HG03521 (cell line): ENCODE data around the gene TUBGCP6.
"Not testable (repeated sequence)": the region's sequence is repeated elsewhere in the genome, so short reads cannot be mapped to it uniquely, and the experiment has no call there.

ENCODE experiments used
- ATAC-seq: cut with Tn5 transposase; IDR thresholded peaks from one replicate; pipeline ENCODE4 v1.9.1; 2021; ENCODE audit warnings: mild to moderate bottlenecking, moderate library complexity; ENCODE audit not compliant: unreplicated experiment

Gene TUBGCP6

GRCh38 chr22:50213263-50213662 is 31.6 kb downstream of the TUBGCP6 start:
- no peak for ATAC-seq

- ATAC-seq, result no peak
Observed at GRCh38 chr22:50211147-50211546, 33.7 kb downstream of the TUBGCP6 start.

GRCh38 chr22:50210378-50211139 is 34.3 kb downstream of the TUBGCP6 start:
- no peak for ATAC-seq

GRCh38 chr22:50209893-50210292 is 34.9 kb downstream of the TUBGCP6 start:
- ATAC-seq, result no peak

- ATAC-seq, result no peak
Observed at GRCh38 chr22:50208939-50209892, 35.6 kb downstream of the TUBGCP6 start.

GRCh38 chr22:50208430-50208938 is 36.3 kb downstream of the TUBGCP6 start:
- ATAC-seq, result no peak

- ATAC-seq, result no peak
Observed at GRCh38 chr22:50207383-50208140, 37.3 kb downstream of the TUBGCP6 start.

- ATAC-seq, result no peak
Observed at GRCh38 chr22:50206599-50206998, 38.2 kb downstream of the TUBGCP6 start.

GRCh38 chr22:50205781-50206569 is 38.8 kb downstream of the TUBGCP6 start:
- ATAC-seq, result no peak

GRCh38 chr22:50204998-50205397 is 39.8 kb downstream of the TUBGCP6 start:
- ATAC-seq, result not testable (repeated sequence)

GRCh38 chr22:50204571-50204970 is 40.3 kb downstream of the TUBGCP6 start:
- ATAC-seq, result no peak

- no peak for ATAC-seq
Observed at GRCh38 chr22:50203288-50203687, 41.5 kb downstream of the TUBGCP6 start.

GRCh38 chr22:50202130-50202666 is 42.6 kb downstream of the TUBGCP6 start:
- ATAC-seq, result no peak

GRCh38 chr22:50201191-50202129 is 43.4 kb downstream of the TUBGCP6 start:
- peak; percentile 17 for ATAC-seq

- ATAC-seq, result peak; percentile 69
Observed at GRCh38 chr22:50200461-50201190, 44.2 kb downstream of the TUBGCP6 start, which contains the start of gene SELENOO. TSS of gene SELENOO (plus strand) at chr22:50201011. CDS start at chr22:50201037, 26 bp downstream.

- ATAC-seq, result no peak
Observed at GRCh38 chr22:50199829-50200460, 44.9 kb downstream of the TUBGCP6 start.

- ATAC-seq, result no peak
Observed at GRCh38 chr22:50199251-50199721, 45.5 kb downstream of the TUBGCP6 start.
